ENCODE data around the gene TYSND1. TPM values are rescaled to one million over a fixed set of nuclear protein-coding genes. Genes with fewer than 3 reads are reported as not detected.
"Not testable (repeated sequence)": the region's sequence is repeated elsewhere in the genome, so short reads cannot be mapped to it uniquely, and the experiment has no call there.

The TYSND1 gene
- total RNA-seq, 1 donor, result 15.6 TPM

GRCh38 chr10:70101668-70102067, 44.8 kb downstream of the TYSND1 start:
- H2AFZ ChIP-seq (ENCODE audit: low read length), result no peak overlapping the region
- no peaks in the 10 kb centered on the region for H3K27me3 ChIP-seq (ENCODE audit: insufficient read depth, low read length)
- peaks cover 9% of the 10 kb centered on the region for H3K36me3 ChIP-seq (ENCODE audit: insufficient read depth, low read length)
- TF ChIP-seq CTCF (IDR thresholded peaks at IDR 0.05; ENCODE audit: extremely low read depth, low read depth, low read length), result no peak
- no peaks in the 10 kb centered on the region for H3K9me3 ChIP-seq (ENCODE audit: low read depth, low read length)
- no peaks in the 10 kb centered on the region for H3K4me1 ChIP-seq (ENCODE audit: insufficient read depth, low read length)
- H3K27ac ChIP-seq (ENCODE audit: low read depth, low read length), result no peak overlapping the region
- H3K4me2 ChIP-seq (ENCODE audit: insufficient read depth, low read length), result no peak overlapping the region
- no peaks in the 10 kb centered on the region for H4K20me1 ChIP-seq (ENCODE audit: insufficient read depth, low read length)
- H3K4me3 ChIP-seq (ENCODE audit: insufficient read depth, low read length), result no peak overlapping the region
- DNase-seq (ENCODE audit: insufficient read length, low spot score, missing footprints), result no peak
- H3K79me2 ChIP-seq (ENCODE audit: insufficient read depth, low read length), result no peaks in the 10 kb centered on the region

- not testable (repeated sequence) for H2AFZ ChIP-seq (ENCODE audit: low read length); DNase-seq (ENCODE audit: insufficient read length, low spot score, missing footprints); H3K4me3 ChIP-seq (ENCODE audit: insufficient read depth, low read length); H3K9me3 ChIP-seq (ENCODE audit: low read depth, low read length); H3K4me1 ChIP-seq (ENCODE audit: insufficient read depth, low read length); H4K20me1 ChIP-seq (ENCODE audit: insufficient read depth, low read length); H3K79me2 ChIP-seq (ENCODE audit: insufficient read depth, low read length); H3K36me3 ChIP-seq (ENCODE audit: insufficient read depth, low read length); H3K27me3 ChIP-seq (ENCODE audit: insufficient read depth, low read length); H3K27ac ChIP-seq (ENCODE audit: low read depth, low read length); H3K4me2 ChIP-seq (ENCODE audit: insufficient read depth, low read length)
These were observed 45.4 kb downstream of the TYSND1 start for GRCh38 chr10:70101068-70101562.

GRCh38 chr10:70098271-70098670, 48.2 kb downstream of the TYSND1 start:
- Histone ChIP-seq H3K4me3 (ENCODE audit: insufficient read depth, low read length) (no peak overlapping the region), H3K79me2 (ENCODE audit: insufficient read depth, low read length) (no peaks in the 10 kb centered on the region), H3K36me3 (ENCODE audit: insufficient read depth, low read length) (peaks cover 20% of the 10 kb centered on the region), H3K27me3 (ENCODE audit: insufficient read depth, low read length) (no peaks in the 10 kb centered on the region), H4K20me1 (ENCODE audit: insufficient read depth, low read length) (no peaks in the 10 kb centered on the region), H3K27ac (ENCODE audit: low read depth, low read length) (no peak overlapping the region), H3K4me2 (ENCODE audit: insufficient read depth, low read length) (no peak overlapping the region), H3K4me1 (ENCODE audit: insufficient read depth, low read length) (no peaks in the 10 kb centered on the region), H3K9me3 (ENCODE audit: low read depth, low read length) (no peaks in the 10 kb centered on the region), H2AFZ (ENCODE audit: low read length) (no peak overlapping the region)
- DNase-seq (ENCODE audit: insufficient read length, low spot score, missing footprints), result no peak
- TF ChIP-seq CTCF (IDR thresholded peaks at IDR 0.05; ENCODE audit: extremely low read depth, low read depth, low read length), result no peak

GRCh38 chr10:70097459-70097858, 49.0 kb downstream of the TYSND1 start:
- Histone ChIP-seq H3K9me3 (ENCODE audit: low read depth, low read length) (no peaks in the 10 kb centered on the region), H3K4me1 (ENCODE audit: insufficient read depth, low read length) (no peaks in the 10 kb centered on the region), H3K4me3 (ENCODE audit: insufficient read depth, low read length) (no peak overlapping the region), H3K27me3 (ENCODE audit: insufficient read depth, low read length) (no peaks in the 10 kb centered on the region), H3K79me2 (ENCODE audit: insufficient read depth, low read length) (no peaks in the 10 kb centered on the region), H4K20me1 (ENCODE audit: insufficient read depth, low read length) (no peaks in the 10 kb centered on the region), H2AFZ (ENCODE audit: low read length) (no peak overlapping the region), H3K27ac (ENCODE audit: low read depth, low read length) (no peak overlapping the region), H3K36me3 (ENCODE audit: insufficient read depth, low read length) (peaks cover 20% of the 10 kb centered on the region), H3K4me2 (ENCODE audit: insufficient read depth, low read length) (no peak overlapping the region)
- no peak for DNase-seq (ENCODE audit: insufficient read length, low spot score, missing footprints)
- TF ChIP-seq CTCF (IDR thresholded peaks at IDR 0.05; ENCODE audit: extremely low read depth, low read depth, low read length), result no peak
